Heart left ventricle (tissue), 16 donors: Measurements from ENCODE around the gene IGSF9. TPM values are rescaled to one million over a fixed set of nuclear protein-coding genes. Genes with fewer than 3 reads are reported as not detected.

Experiments
- ATAC-seq, 4 donors: fragments of 200-7000 bp; cut with Tn5 transposase; one replicate each; pipeline ENCODE4 v1.9.1; 2020 to 2022; ENCODE audit warnings: moderate library complexity in 4 of 4, mild to moderate bottlenecking in 3 of 4, moderate number of reproducible peaks in 1 of 4
- DNase-seq, 5 donors: peaks; one replicate each; pipeline ENCODE4 v3.0.0-alpha.2; 2020
- H3K27ac ChIP-seq, 12 donors: fragments of 200-600 bp; sonication (generic) in 4 of 12; one replicate each; pipeline versions ENCODE4 v1.5.0 to v1.8.0; 2016 to 2022; ENCODE audit warnings: mild to moderate bottlenecking in 2 of 12
- H3K27me3 ChIP-seq, 9 donors: fragments of 200-600 bp; sonication (generic) in 2 of 9; one replicate each; pipeline versions ENCODE4 v1.5.1 to v1.8.0; 2016 to 2022; ENCODE audit warnings: mild to moderate bottlenecking in 3 of 9
- H3K36me3 ChIP-seq, 9 donors: fragments of 200-600 bp; sonication (generic) in 2 of 9; one replicate each; pipeline versions ENCODE4 v1.5.0 to v1.8.0; 2018 to 2022; ENCODE audit warnings: mild to moderate bottlenecking in 2 of 9
- H3K4me1 ChIP-seq, 12 donors: fragments of 200-600 bp; sonication (generic) in 4 of 12; one replicate each; pipeline versions ENCODE4 v1.5.0 to v1.8.0; 2016 to 2022; ENCODE audit warnings: mild to moderate bottlenecking in 3 of 12
- H3K4me3 ChIP-seq, 12 donors: fragments of 200-600 bp; sonication (generic) in 4 of 12; one replicate each; pipeline versions ENCODE4 v1.5.0 to v1.8.0; 2017 to 2022; ENCODE audit warnings: mild to moderate bottlenecking in 9 of 12, moderate library complexity in 4 of 12
- H3K9me3 ChIP-seq, 12 donors: fragments of 200-600 bp; sonication (generic) in 4 of 12; one replicate each; pipeline versions ENCODE4 v1.5.0 to v1.8.0; 2016 to 2022; ENCODE audit warnings: mild to moderate bottlenecking in 1 of 12
- POLR2A ChIP-seq, 2 donors: fragments of 450-650 bp; IDR thresholded peaks; one replicate each; pipeline ENCODE4 v1.6.1; 2017; ENCODE audit warnings: antibody characterized with exemption in 2 of 2, mild to moderate bottlenecking in 2 of 2, moderate library complexity in 2 of 2
- WGBS, 4 donors: extraction: QIAGEN DNeasy Blood & Tissue Kit in 2 of 4; methylation state at CpG; one replicate each; pipeline versions ENCODE4 v1.1.5 to v1.1.7; 2013 to 2018; 5-methylcytosine and 5-hydroxymethylcytosine counted together
- intact Hi-C, 10 donors: fragments of 100-400 bp; cut with DNase I; formaldehyde crosslinking; loops; one replicate each; pipeline versions ENCODE4 v1.11.1 to v1.14.2; 2022
- long read RNA-seq, 3 donors: library from polyadenylated mRNA; unstranded; transcript quantifications; one replicate each; pipeline ENCODE4 v2.0.0, GENCODE V29; 2020 to 2021
- polyA plus RNA-seq, 2 donors: library from polyadenylated mRNA; stranded (reverse); fragments of 200-250 nt; gene quantifications; one replicate each; pipeline ENCODE4 v1.2.3, GENCODE V29; 2013
- total RNA-seq, 9 donors: library from RNA; depleted of rRNA in 2 of 9; stranded (reverse); fragments of >200 nt in 2 of 9; fragmentation: NEBNext Ultra II Directional in 3 of 9; extraction: Animal tissue kit (Norgen Biotek cat#: 25700) in 3 of 9; gene quantifications; one replicate each; pipeline versions ENCODE4 v1.1.0 to v1.2.4, GENCODE V29; 2016 to 2023
- TF ChIP-seq, protein P1 (sequence below), 12 donors: fragments of 200-600 bp; sonication (generic) in 4 of 12; IDR thresholded peaks; one replicate each; pipeline versions ENCODE4 v1.5.0 to v1.8.0; 2018 to 2022; ENCODE audit warnings: antibody characterized with exemption in 12 of 12, mild to moderate bottlenecking in 5 of 12
- donor health status: ischemic (EF 13 %, LVEDD 7.1; RV severe dilation, severe dysfunction).
- donor health status: healthy with polysubstance abuse.
- donor health status: DM: no; HTN: yes; CAD: no.
- donor health status: DM: no; HTN: no; CAD: no.
- donor health status: ischemic (EF 25% LVEDD 6.9; RV normal size, moderate dysfunction).
- donor health status: ischemic (EF 25% LVEDD 5.7; RV mildly dilated, moderate dysfunction).
- donor health status: healthy.
- donor health status: DM: yes; HTN: yes; CAD: no.
- donor health status: ischemic (EF 35%, LVEDD 5.7; RV mildly dilated, moderate dysfunction).
- donor health status: nonischemic (EF 11% LVEDD 7.7; RV severe dilation, severe dysfunction).
- donor health status: DM: yes; HTN: yes; CAD: no.
- donor health status: PGD.
- donor health status: ischemic (EF 29% LVEDD 5.4; RV normal size, mild dysfunction).
- donor health status: nonischemic (EF 23%, LVEDD 6.1; RV moderate dilation, normal function).

The IGSF9 gene, protein sequence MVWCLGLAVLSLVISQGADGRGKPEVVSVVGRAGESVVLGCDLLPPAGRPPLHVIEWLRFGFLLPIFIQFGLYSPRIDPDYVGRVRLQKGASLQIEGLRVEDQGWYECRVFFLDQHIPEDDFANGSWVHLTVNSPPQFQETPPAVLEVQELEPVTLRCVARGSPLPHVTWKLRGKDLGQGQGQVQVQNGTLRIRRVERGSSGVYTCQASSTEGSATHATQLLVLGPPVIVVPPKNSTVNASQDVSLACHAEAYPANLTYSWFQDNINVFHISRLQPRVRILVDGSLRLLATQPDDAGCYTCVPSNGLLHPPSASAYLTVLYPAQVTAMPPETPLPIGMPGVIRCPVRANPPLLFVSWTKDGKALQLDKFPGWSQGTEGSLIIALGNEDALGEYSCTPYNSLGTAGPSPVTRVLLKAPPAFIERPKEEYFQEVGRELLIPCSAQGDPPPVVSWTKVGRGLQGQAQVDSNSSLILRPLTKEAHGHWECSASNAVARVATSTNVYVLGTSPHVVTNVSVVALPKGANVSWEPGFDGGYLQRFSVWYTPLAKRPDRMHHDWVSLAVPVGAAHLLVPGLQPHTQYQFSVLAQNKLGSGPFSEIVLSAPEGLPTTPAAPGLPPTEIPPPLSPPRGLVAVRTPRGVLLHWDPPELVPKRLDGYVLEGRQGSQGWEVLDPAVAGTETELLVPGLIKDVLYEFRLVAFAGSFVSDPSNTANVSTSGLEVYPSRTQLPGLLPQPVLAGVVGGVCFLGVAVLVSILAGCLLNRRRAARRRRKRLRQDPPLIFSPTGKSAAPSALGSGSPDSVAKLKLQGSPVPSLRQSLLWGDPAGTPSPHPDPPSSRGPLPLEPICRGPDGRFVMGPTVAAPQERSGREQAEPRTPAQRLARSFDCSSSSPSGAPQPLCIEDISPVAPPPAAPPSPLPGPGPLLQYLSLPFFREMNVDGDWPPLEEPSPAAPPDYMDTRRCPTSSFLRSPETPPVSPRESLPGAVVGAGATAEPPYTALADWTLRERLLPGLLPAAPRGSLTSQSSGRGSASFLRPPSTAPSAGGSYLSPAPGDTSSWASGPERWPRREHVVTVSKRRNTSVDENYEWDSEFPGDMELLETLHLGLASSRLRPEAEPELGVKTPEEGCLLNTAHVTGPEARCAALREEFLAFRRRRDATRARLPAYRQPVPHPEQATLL
- total RNA-seq (1 to 10 TPM in 1 of 9 donors, under 1 TPM in 3, not detected in 5; 0.10 to 4.8 (median 0.12) TPM), polyA plus RNA-seq (under 1 TPM in 1 of 2 donors, not detected in 1; 0.06 TPM)
- long read RNA-seq, donor 1, result 0 reads
- long read RNA-seq, donor 2, result 0 reads
- long read RNA-seq, donor 3, result 0 reads

DNA sequence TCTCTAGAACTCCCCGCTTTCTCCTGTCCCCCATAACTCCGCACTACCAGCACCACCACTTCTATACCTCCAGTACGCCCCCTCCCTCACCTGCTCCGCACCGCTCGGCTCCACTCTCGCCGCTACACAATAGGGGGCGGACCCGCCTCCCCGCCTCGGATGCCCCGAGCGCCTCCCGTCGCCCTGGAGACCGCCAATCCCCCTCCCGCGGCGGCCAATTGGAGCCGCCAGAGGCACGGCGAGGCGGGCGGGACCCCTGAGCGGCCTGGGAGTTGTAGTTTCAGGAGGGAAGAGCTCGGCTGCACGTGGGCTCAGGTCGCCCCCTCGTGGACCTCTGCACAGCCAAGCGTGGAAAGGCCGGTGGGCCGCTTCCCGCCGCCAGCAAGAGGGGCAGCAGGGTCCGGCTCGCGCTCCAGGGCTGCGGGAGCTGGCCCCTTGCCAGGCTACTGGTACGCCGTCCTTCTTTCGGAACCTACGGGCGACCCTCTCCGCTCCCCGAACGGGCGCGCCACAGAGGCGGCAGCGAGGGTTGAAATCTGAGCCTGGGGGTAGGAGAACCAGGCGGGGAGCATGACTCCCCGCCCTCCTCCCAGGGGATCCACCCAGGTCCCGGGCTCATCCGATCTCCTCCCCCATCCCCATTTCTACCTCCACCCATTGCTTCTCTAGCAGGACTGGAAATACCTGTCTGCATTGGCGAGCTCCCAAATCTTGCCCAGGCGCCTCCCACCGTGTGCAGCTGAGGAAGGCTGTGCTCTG, at the start of gene IGSF9:
TSS of gene IGSF9 (minus strand) at position 131 of the 759 bp plus-strand sequence. CDS start 2,159 bp downstream, outside the sequence.
- Histone ChIP-seq H3K9me3 (no peaks in the 10 kb centered on the region), H3K27ac (no peak within 1 kb of the TSS), H3K4me1 (peaks cover 0 to 16% (median 10%) of the 10 kb centered on the region in 12 donors), H3K4me3 (peak within 1 kb of the TSS; percentile 0 to 58 (median 46)), H3K36me3 (no peaks in the 10 kb centered on the region), H3K27me3 (peaks cover 0 to 23% (median 0%) of the 10 kb centered on the region in 9 donors)
- intact Hi-C loops, result loop anchor here in 9 of 10 donors (1.0 to 10.0 kb wide), 5 partner anchors 141 to 148 kb away; partner anchors contain the start of gene FCRL6 (in 2 of the 9)
- ATAC-seq (peak; percentile 90 to 97 (median 96)), DNase-seq (peak; percentile 87 to 91 (median 89))
- WGBS, 4 donors, result 1 to 3% (median 2%) methylated on average over 41 to 58 of the region's 58 CpGs
- no peak for TF ChIP-seq POLR2A (IDR thresholded peaks at IDR 0.05)
- TF ChIP-seq, protein P1, sequence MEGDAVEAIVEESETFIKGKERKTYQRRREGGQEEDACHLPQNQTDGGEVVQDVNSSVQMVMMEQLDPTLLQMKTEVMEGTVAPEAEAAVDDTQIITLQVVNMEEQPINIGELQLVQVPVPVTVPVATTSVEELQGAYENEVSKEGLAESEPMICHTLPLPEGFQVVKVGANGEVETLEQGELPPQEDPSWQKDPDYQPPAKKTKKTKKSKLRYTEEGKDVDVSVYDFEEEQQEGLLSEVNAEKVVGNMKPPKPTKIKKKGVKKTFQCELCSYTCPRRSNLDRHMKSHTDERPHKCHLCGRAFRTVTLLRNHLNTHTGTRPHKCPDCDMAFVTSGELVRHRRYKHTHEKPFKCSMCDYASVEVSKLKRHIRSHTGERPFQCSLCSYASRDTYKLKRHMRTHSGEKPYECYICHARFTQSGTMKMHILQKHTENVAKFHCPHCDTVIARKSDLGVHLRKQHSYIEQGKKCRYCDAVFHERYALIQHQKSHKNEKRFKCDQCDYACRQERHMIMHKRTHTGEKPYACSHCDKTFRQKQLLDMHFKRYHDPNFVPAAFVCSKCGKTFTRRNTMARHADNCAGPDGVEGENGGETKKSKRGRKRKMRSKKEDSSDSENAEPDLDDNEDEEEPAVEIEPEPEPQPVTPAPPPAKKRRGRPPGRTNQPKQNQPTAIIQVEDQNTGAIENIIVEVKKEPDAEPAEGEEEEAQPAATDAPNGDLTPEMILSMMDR (IDR thresholded peaks at IDR 0.05), result peak; percentile 39 to 91 (median 72)

DNA sequence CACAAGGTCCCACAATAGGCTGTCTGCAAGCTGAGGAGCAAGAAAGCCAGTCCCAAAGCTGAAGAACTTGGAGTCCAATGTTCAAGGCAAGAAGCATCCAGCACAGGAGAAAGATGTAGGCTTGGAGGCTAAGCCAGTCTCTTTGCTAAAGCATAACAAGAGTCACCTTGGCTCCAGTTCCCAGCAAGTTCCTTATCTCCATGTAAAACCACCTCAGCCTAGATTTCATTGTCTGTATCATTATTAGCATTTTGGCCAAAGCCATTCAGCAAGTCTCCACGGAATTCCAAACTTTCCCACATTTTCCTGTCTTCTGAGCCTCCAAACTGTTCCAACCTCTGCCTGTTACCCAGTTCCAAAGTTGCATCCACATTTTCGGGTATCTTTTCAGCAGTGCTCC, 49.5 kb upstream of the IGSF9 start:
- no peaks in the 10 kb centered on the region for H3K36me3 ChIP-seq
- no peak overlapping the region for H3K27ac ChIP-seq
- no peak overlapping the region for H3K4me3 ChIP-seq
- H3K27me3 ChIP-seq, result no peaks in the 10 kb centered on the region
- peaks cover 0 to 14% (median 0%) of the 10 kb centered on the region in 12 donors for H3K4me1 ChIP-seq
- intact Hi-C loops, result no loop called here
- TF ChIP-seq POLR2A (IDR thresholded peaks at IDR 0.05), result no peak
- TF ChIP-seq, protein P1 (IDR thresholded peaks at IDR 0.05), result no peak
- ATAC-seq, result no peak
- no peaks in the 10 kb centered on the region for H3K9me3 ChIP-seq
- DNase-seq, result no peak
- 80 to 90% (median 85%) methylated on average over 2 of the region's 2 CpGs for WGBS, 4 donors

DNA sequence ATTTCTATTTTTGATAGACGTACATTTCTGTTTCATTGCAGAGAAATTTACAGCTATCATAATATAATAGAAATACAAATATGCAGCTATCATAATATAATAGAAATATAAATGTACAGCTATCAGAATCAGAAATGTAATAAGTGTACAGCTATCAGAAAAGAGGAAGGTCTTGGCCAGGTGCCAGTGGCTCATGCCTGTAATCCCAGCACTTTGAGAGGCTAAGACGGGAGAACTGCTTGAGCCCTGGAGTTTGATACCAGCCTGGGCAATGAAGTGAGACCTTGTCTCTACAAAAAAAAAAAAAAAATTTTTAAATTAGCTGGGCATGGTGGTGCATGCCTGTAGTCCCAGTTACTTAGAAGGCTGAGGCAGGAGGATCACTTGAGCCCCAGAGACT, 48.5 kb upstream of the IGSF9 start:
- TF ChIP-seq POLR2A (IDR thresholded peaks at IDR 0.05), result no peak
- TF ChIP-seq, protein P1 (IDR thresholded peaks at IDR 0.05), result no peak
- Histone ChIP-seq H3K4me1 (peaks cover 0 to 14% (median 0%) of the 10 kb centered on the region in 12 donors), H3K27me3 (peaks cover 0 to 5% (median 0%) of the 10 kb centered on the region in 9 donors), H3K36me3 (no peaks in the 10 kb centered on the region), H3K9me3 (no peaks in the 10 kb centered on the region), H3K27ac (no peak overlapping the region), H3K4me3 (no peak overlapping the region)
- 35 to 79% (median 52%) methylated on average over 2 of the region's 2 CpGs for WGBS, 4 donors
- intact Hi-C loops, result no loop called here
- ATAC-seq (no peak), DNase-seq (peak in 1 of 5 donors; percentile 40)
